Epithelial cell of esophagus (primary cell): ENCODE measurements around the gene EML2.
"Not testable (repeated sequence)": the region's sequence is repeated elsewhere in the genome, so short reads cannot be mapped to it uniquely, and the experiment has no call there.

ENCODE experiments used
- DNase-seq: peaks from one replicate; pipeline ENCODE4 v3.0.0; 2010; ENCODE audit warnings: low read depth
- H3K4me3 ChIP-seq: 2 replicates; pipeline ENCODE4 v1.5.1; 2011; ENCODE audit warnings: mild to moderate bottlenecking, low read length, control low read depth
- CTCF ChIP-seq: IDR thresholded peaks from 2 replicates; pipeline ENCODE4 v1.5.1; 2011; ENCODE audit warnings: low read depth, mild to moderate bottlenecking, low read length, control low read depth, inconsistent platforms; ENCODE audit not compliant: insufficient read depth; ENCODE audit errors: missing control alignments

The EML2 gene

GRCh38 chr19:45630463-45630862, 8.7 kb downstream of the EML2 start:
- peak; percentile 96 for DNase-seq
- no peak for TF ChIP-seq CTCF
- no peak overlapping the region for H3K4me3 ChIP-seq

GRCh38 chr19:45629704-45630103, 9.5 kb downstream of the EML2 start:
- no peak for TF ChIP-seq CTCF
- no peak overlapping the region for H3K4me3 ChIP-seq
- no peak for DNase-seq

GRCh38 chr19:45628219-45628618, 11.0 kb downstream of the EML2 start:
- not testable (repeated sequence) for H3K4me3 ChIP-seq, DNase-seq

- DNase-seq, result no peak
- no peak for TF ChIP-seq CTCF
- no peak overlapping the region for H3K4me3 ChIP-seq
Observed at GRCh38 chr19:45623984-45624383, 15.2 kb downstream of the EML2 start.

- DNase-seq, result no peak
- no peak overlapping the region for H3K4me3 ChIP-seq
- TF ChIP-seq CTCF, result no peak
Observed at GRCh38 chr19:45621976-45622503, 17.2 kb downstream of the EML2 start.

GRCh38 chr19:45621389-45621788, 17.8 kb downstream of the EML2 start:
- no peak overlapping the region for H3K4me3 ChIP-seq
- DNase-seq, result no peak
- no peak for TF ChIP-seq CTCF

GRCh38 chr19:45616704-45617017, 22.5 kb downstream of the EML2 start:
- TF ChIP-seq CTCF, result no peak
- no peak for DNase-seq
- H3K4me3 ChIP-seq, result no peak overlapping the region
